ENCODE results near the gene NT5DC1.

The NT5DC1 gene

DNA sequence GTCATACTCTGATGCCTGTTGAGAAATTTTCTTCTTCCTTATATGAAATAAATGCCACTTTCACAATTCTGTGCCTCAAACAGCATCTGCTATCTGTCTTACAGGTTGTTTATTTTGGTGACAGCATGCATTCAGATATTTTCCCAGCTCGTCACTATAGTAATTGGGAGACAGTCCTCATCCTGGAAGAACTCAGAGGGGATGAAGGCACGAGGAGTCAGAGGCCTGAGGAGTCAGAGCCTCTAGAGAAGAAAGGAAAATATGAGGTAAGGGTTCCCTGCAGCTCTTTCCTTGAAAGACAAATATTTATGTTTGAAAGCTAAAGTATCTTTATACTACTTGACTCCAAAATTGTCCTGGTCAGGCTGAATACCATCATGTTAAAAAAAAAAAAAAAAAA lies 137.4 kb downstream of the NT5DC1 start:
- no peak for TF ChIP-seq CTCF (IDR thresholded peaks at IDR 0.05; ENCODE audit: insufficient read depth, low read depth, low read length, missing control alignments)
- DNase-seq (ENCODE audit: low read depth): no peak
- H3K4me3 ChIP-seq (ENCODE audit: low read length): no peak overlapping the region

GRCh38 chr6:116239256-116239655 lies 138.6 kb downstream of the NT5DC1 start:
- no peak for DNase-seq (ENCODE audit: low read depth)
- no peak overlapping the region for H3K4me3 ChIP-seq (ENCODE audit: low read length)
- no peak for TF ChIP-seq CTCF (IDR thresholded peaks at IDR 0.05; ENCODE audit: insufficient read depth, low read depth, low read length, missing control alignments)

DNA sequence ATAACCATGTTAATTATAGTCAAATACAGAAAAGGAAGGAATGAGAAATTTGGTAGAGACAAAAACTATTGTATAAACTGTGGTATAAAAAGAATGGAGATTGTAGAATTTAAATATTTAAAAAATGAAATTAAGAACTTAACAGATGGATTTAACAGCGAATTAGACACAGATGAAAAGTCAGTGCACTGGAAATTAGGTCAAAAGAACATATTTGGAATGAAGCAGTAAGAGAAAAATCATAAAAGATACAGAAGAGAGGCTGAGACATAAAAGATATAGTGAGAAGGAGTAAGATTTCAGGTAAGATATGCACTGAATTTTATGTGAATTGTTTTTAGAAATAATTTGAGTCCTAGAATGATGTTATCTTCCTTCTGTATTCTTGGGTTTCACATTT lies 139.2 kb downstream of the NT5DC1 start:
- TF ChIP-seq CTCF (IDR thresholded peaks at IDR 0.05; ENCODE audit: insufficient read depth, low read depth, low read length, missing control alignments): no peak
- no peak for DNase-seq (ENCODE audit: low read depth)
- no peak overlapping the region for H3K4me3 ChIP-seq (ENCODE audit: low read length)

DNA sequence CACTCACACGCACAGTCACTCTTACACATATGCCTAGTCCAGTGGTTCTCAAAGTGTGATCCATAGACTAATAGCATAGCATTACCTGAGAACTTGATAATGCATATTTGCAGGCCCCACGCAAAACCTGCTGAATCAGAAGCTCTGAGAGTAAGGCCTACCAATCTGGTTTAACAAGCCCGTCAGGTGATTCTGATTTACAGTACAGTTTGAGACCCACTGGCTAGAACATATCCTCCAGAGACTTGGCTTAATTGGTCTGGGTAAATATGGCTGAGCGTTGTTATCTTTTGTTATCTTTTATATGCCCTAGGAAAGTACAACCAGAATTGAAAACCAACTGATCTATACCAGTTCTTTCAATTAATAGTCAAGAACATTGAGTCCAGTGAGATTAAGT lies 143.6 kb downstream of the NT5DC1 start:
- H3K4me3 ChIP-seq (ENCODE audit: low read length): no peak overlapping the region
- peak; percentile 72 for DNase-seq (ENCODE audit: low read depth)
- no peak for TF ChIP-seq CTCF (IDR thresholded peaks at IDR 0.05; ENCODE audit: insufficient read depth, low read depth, low read length, missing control alignments)

DNA sequence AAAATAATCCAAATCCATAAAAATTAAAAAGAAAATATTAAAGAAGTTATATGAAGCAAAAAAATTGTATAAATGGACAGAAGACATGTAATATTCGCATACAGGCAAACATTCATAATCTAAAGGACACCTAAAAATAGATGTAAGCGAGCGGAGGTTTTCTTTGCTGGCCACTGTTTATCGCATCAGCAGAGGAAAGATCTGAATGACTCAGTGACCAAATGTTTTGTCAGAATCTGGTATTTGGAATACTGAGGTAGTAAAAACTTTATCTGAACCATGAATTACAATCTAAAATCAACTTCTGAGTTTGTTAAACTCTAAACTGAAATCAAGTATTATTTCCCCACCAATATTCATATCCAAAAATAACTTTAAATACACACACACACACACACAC lies 145.4 kb downstream of the NT5DC1 start:
- no peak for TF ChIP-seq CTCF (IDR thresholded peaks at IDR 0.05; ENCODE audit: insufficient read depth, low read depth, low read length, missing control alignments)
- no peak overlapping the region for H3K4me3 ChIP-seq (ENCODE audit: low read length)
- DNase-seq (ENCODE audit: low read depth): no peak

GRCh38 chr6:116247285-116247684 lies 146.6 kb downstream of the NT5DC1 start:
- no peak for DNase-seq (ENCODE audit: low read depth)
- TF ChIP-seq CTCF (IDR thresholded peaks at IDR 0.05; ENCODE audit: insufficient read depth, low read depth, low read length, missing control alignments): no peak

DNA sequence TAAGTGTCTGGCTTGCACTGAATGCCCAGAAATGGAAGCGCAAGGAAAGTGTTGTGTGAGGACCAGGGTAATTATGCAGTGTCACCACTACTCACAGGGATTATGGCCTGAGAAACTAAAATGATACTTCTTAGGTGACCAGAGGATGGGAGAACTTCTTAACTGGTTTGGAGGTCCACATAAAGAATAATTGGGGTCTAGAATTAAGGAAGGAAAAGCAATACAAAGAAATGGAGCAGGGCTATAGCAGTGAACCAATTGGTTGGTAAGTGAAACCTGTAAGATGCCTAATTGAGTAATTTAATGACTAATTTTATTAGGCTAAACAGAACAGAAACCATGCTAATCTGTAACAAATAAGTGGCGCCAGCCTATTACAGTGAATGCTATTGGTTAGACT lies 147.9 kb downstream of the NT5DC1 start:
- no peak for TF ChIP-seq CTCF (IDR thresholded peaks at IDR 0.05; ENCODE audit: insufficient read depth, low read depth, low read length, missing control alignments)
- no peak overlapping the region for H3K4me3 ChIP-seq (ENCODE audit: low read length)
- DNase-seq (ENCODE audit: low read depth): no peak

More at GRCh38 chr6:116247285-116247684, 146.6 kb downstream of the NT5DC1 start:
- H3K4me3 ChIP-seq (ENCODE audit: low read length): no peak overlapping the region
